GM13977 (cell line): ENCODE results near the gene TLR9.

Experiments
- DNase-seq: peaks from one replicate; pipeline ENCODE4 v3.0.0; 2012; ENCODE audit warnings: low spot score
- CTCF ChIP-seq: IDR thresholded peaks from 2 replicates; pipeline ENCODE4 v1.5.1; 2012; ENCODE audit warnings: mild to moderate bottlenecking, control low read depth; ENCODE audit not compliant: insufficient read depth; ENCODE audit errors: extremely low read depth, missing control alignments
- in situ Hi-C: fragments of 300-500 bp; cut with MboI; formaldehyde crosslinking; loops from one replicate; pipeline ENCODE4 v1.12.0; 2022; ENCODE audit warnings: low sequenced_read_pairs, low pct_unique_long_range_greater_than_20kb, mixed read lengths, inconsistent platforms; ENCODE audit not compliant: unreplicated experiment

TLR9 gene

DNA sequence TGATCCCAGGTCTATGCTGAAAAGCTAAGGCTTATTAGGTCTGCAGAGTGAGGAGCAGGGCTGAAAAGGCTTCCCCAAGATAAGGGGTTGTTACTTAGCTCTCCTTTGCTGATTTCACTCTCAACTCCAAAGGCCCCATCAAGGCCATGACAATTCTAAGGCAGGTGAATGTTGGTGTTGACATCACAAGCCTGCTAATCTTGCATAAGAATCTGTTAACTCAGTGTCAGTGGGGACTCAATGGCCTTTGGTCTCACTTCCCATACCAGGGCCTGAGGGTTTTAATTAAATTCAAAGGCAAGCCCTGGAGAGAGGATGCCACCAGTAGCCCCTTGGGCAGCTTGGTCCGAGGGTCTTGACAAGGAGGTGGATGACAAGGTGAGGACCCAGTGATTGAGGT is 36.9 kb downstream of the TLR9 start:
- DNase-seq, result no peak
- in situ Hi-C loops, result no loop called here

DNA sequence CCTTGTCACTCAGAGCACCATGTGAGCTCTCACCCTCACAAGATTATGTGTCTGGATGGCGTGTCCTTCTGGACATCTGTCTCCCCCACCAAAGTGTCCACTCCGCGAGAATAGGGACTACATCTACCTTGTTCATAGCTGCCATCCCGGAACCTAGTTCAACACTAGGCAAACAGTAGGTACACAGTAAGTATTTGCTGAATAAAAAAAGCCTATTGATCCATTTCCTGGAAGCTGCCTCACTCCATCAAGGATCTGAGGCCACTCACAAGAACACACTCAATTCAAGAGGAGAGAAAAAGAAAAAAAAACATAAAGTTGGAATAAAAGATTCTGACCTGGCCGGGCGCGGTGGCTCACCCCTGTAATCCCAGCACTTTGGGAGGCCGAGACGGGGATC is 38.7 kb downstream of the TLR9 start:
- no peak for DNase-seq
- TF ChIP-seq CTCF, result no peak
- in situ Hi-C loops, result no loop called here

More for the DNA sequence above, 36.9 kb downstream of the TLR9 start:
- TF ChIP-seq CTCF, result no peak

DNA sequence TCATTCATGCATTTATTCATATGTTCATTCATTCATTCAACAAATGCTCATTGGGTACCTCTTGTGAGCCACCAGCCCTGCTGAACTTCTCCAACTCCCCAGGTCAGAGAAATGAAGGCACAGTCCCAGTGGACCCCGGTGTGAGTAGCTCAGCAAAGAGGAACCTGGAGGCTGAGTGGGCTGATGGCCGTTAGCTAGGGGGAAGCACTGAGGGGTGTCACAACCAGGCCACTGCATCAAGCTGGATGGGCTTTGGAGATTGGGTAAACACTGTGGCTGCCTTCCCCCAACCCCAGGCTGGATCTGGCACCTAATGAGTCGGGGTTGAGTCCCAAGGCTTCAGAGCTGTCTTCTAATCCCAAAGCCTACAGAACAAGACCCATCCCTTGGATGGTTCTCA is 39.6 kb downstream of the TLR9 start:
- DNase-seq, result no peak
- TF ChIP-seq CTCF, result no peak
- in situ Hi-C loops, result no loop called here

- no peak for DNase-seq
- in situ Hi-C loops, result no loop called here
- no peak for TF ChIP-seq CTCF
Measured at GRCh38 chr3:52185311-52185710, 40.1 kb downstream of the TLR9 start.

- DNase-seq, result no peak
- no peak for TF ChIP-seq CTCF
- in situ Hi-C loops, result no loop called here
Measured at GRCh38 chr3:52184690-52185089, 40.8 kb downstream of the TLR9 start.

DNA sequence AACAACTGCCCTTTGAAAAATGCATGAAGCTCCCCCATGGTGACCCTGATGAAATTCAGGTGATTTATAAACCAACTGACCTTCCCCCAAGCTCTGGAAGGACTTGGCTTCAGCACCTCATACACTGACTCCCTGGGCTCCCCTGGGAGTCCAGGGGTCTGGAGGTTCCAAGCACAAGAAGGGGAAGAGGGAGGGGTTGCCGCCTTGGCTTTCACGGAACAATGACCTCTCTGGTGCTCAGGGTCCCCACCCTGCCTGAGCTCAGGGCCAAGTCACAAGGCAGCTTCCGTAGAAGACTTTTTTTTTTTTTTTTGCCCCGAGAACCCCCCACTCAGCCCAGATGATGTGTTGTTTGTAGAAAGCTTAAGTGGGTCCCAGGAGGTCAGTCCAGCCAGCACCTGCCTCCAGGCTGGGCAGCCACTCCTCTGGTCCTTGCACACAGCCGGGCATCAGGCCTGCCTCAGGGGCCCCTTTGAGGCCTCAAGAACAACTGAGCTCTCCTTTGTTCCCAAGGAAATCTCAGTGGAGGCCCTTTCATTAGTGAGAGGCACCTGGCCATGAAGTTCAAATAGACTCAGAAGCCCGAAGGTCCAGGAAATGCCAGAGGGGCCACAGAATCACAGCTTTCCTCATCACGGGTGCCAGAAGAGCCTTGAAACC is 41.5 kb downstream of the TLR9 start:
- in situ Hi-C loops, result no loop called here
- no peak for DNase-seq
- TF ChIP-seq CTCF, result no peak
